Astrocyte of the spinal cord (primary cell): ENCODE results near the gene MUC13.

Experiments
- DNase-seq: peaks from one replicate; pipeline ENCODE4 v3.0.0; 2011; ENCODE audit warnings: low read depth, low spot score
- H3K4me3 ChIP-seq: 2 replicates; pipeline ENCODE4 v1.5.1; 2011; ENCODE audit warnings: low read depth, mild to moderate bottlenecking, low read length, moderate library complexity
- in situ Hi-C: cut with HindIII; loops from 2 replicates; pipeline ENCODE4 v1.10.0; 2017; ENCODE audit warnings: low sequenced_read_pairs
- TF ChIP-seq, protein P1 (sequence below): IDR thresholded peaks from 2 replicates; pipeline ENCODE4 v1.5.1; 2012; ENCODE audit warnings: low read depth, mild to moderate bottlenecking, low read length, inconsistent platforms

MUC13 gene

GRCh38 chr3:124916837-124917409, 17.6 kb downstream of the MUC13 start:
- in situ Hi-C loops, result no loop called here
- H3K4me3 ChIP-seq, result no peak overlapping the region
- DNase-seq, result no peak
- TF ChIP-seq, protein P1, sequence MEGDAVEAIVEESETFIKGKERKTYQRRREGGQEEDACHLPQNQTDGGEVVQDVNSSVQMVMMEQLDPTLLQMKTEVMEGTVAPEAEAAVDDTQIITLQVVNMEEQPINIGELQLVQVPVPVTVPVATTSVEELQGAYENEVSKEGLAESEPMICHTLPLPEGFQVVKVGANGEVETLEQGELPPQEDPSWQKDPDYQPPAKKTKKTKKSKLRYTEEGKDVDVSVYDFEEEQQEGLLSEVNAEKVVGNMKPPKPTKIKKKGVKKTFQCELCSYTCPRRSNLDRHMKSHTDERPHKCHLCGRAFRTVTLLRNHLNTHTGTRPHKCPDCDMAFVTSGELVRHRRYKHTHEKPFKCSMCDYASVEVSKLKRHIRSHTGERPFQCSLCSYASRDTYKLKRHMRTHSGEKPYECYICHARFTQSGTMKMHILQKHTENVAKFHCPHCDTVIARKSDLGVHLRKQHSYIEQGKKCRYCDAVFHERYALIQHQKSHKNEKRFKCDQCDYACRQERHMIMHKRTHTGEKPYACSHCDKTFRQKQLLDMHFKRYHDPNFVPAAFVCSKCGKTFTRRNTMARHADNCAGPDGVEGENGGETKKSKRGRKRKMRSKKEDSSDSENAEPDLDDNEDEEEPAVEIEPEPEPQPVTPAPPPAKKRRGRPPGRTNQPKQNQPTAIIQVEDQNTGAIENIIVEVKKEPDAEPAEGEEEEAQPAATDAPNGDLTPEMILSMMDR, result no peak

DNA sequence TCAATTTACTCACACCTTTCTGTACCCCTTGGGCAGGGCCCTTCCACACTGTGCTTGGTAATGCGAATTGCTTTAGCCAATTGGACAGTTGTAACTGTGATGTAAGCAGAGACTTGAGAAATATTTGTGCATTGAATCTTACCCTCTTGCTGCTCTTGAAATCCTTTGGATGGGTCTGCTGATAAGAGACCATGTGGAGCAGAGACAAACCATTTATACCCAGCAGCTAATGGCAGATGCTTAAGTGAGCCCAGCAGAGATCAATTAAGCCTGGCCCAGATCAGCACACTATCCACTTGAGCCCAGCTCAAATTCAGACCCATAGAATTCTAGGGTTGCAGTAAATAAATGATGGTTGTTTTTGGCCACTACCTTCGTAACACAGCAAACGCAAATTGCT, 19.3 kb downstream of the MUC13 start:
- H3K4me3 ChIP-seq, result no peak overlapping the region

DNA sequence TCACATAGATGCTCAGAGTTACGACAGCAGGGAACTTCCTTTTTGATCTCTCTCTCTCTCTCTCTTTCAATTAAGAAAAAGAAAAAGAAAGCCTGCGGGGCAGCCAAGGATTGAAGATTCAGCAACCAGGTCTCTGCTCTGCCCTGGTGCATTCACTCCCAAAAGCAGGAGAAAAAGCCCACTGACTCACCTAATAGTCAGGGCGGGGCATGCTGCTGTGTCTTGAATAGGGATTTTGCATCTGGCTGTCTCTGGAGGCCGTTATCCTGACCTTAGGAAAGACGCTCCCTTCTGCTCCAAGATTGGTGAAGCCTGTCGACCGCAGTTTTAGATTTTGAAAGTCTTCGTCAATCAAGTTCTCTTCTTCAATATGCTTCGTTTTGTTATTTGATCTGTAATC, 26.6 kb downstream of the MUC13 start:
- TF ChIP-seq, protein P1, result no peak
- no peak for DNase-seq
- in situ Hi-C loops, result no loop called here
- H3K4me3 ChIP-seq, result no peak overlapping the region

More for the DNA sequence above, 19.3 kb downstream of the MUC13 start:
- in situ Hi-C loops, result no loop called here
- DNase-seq, result no peak
- TF ChIP-seq, protein P1, result no peak

DNA sequence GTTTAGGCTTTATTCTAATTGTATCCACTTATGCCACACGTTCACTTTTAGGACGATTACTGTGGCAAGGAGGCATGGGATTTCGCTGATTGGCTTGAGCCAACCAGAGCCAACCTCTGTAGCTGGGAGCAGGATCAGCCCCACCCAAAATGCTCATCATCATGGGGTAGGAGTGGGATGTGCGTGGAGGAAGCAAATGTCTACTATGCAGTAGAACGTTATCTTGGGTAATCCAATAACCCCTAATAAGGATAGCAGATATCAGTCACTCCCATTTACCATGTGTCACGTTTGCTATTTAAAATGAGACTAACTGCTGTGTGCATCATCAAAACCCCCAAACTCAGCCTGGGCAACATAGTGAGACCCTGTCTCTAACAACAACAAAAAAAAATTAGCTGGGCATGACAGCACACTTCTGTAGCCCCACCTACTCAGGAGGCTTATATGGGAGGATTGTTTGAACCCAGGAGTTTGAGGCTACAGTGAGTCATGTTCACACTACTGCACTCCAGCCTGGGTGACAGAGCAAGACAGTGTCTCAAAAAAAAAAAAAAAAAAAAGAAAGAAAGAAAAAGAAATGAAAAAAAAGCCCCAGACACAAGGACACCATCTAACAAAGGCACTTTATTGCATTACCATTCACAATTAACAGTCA, 29.6 kb downstream of the MUC13 start:
- DNase-seq, result no peak
- TF ChIP-seq, protein P1, result no peak
- in situ Hi-C loops, result no loop called here
- no peak overlapping the region for H3K4me3 ChIP-seq

GRCh38 chr3:124903896-124904834, 30.4 kb downstream of the MUC13 start:
- H3K4me3 ChIP-seq, result no peak overlapping the region
- DNase-seq, result no peak
- TF ChIP-seq, protein P1, result no peak
- in situ Hi-C loops, result no loop called here

GRCh38 chr3:124896824-124897526, 37.6 kb downstream of the MUC13 start:
- no peak overlapping the region for H3K4me3 ChIP-seq
- TF ChIP-seq, protein P1, result no peak
- in situ Hi-C loops, result no loop called here
- DNase-seq, result no peak
